ENCODE data around the gene CRY2.

CRY2 gene

DNA sequence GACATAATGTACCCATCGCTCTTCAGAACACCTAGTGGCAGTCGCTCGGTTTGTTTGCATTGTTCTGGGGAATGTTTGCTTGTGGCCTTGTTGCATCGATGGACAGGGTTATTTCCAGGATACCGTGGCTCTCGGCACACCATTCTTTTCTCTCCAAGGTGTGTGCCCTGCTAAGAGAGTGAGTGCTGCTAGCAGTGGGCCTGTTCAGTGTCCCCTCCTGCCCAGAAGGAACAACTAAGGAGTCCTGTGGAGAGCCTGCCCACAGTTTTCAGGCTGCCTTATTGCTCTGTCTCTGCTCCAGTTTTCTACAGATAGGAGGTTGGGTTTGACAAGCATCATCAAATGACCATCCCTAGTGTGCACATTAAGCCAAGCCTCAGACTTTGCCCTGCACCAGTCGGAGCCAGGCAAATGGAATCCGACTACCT lies 1.4 kb downstream of the CRY2 start:
- DNase-seq = no peak

DNA sequence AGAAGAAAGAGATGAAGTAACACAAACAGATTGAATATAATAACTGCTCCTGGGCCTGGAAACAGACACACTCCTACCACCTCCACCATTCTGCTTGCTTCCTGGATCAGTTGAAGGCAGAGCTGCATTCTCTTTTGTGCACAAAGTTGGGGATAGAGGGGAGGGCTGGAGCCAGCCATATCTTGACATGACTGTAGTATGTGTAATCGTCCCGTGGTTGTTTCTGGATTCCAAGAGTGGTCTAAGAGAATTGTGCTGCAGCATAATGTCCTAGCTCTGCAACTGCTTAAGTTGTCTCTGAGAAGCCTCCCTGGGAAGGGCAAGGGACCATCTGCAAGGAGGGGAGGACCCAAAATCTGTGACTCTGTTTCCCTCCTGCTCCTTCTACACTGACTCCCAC lies 3.2 kb downstream of the CRY2 start:
- DNase-seq = no peak

DNA sequence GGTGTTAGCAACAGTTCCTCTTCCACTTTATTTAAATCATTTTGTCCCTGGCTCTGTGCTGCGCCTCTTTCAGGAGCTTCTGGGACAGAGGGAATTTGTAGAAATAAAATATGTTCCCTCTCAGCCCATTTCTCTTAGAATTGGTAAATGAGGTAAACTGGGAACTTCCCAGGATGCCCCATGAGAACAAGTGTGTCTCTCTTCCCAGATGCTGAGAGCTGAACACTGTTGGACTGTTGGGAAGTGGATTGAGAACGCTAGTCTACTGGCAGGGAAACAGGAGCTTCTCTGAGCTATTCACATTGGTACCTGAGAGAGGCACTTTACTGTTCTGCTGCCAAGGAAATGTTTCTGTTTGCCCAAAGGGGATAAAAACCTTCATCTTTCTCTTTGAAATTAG lies 4.0 kb downstream of the CRY2 start:
- no peak for DNase-seq

DNA sequence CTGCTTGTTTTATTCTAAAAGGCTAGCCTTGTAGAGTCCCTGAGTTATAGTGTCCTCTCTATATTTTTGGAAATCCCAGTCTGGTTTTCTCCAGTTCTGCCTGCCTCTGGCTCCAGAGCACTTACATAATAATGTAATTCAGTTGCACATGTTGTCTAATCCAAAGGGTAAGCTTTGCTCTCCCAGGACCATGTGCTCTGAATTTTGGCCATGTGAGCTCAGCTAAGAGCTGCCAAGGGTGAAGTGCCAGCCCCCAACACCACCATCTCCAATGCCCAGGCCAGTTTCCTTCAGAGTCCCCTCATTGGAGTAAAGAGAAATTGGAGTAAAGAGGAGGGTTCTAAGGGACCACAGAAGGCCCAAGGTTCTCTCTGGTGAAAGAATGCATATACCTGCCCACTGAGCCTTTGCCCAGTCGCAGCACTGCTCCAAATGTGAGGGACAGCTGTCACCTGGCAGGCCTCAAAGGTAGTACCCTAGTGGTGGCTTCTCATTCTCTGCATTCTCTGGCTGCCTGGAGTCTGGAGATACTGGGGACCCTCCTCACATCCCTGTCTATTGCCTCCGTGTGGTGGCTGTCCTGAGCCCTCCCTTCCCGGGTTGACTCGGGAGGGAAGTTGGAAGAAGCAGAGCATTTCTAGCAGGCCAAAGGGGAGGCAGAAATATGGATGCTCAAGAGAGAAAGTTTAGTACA lies 4.9 kb downstream of the CRY2 start:
- no peak for DNase-seq

DNA sequence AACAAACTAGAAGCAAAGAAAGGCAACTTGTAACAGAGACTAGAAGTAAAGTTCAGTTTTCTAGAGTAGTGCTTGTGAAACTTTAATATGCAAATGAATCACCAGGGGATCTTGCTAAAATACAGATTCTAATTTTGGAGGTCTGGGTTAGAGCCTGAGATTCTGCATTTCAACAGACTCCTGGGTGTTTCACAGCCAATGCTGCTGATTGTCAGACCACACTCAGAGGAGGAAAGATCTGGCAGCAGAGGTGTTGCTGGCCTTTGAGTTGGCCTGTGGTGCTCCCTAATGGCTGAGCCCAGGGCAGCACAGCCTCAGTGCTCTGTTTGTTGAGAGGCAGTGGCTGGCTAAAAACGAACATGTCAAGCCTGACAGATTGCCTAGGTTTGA lies 5.4 kb downstream of the CRY2 start:
- no peak for DNase-seq

DNA sequence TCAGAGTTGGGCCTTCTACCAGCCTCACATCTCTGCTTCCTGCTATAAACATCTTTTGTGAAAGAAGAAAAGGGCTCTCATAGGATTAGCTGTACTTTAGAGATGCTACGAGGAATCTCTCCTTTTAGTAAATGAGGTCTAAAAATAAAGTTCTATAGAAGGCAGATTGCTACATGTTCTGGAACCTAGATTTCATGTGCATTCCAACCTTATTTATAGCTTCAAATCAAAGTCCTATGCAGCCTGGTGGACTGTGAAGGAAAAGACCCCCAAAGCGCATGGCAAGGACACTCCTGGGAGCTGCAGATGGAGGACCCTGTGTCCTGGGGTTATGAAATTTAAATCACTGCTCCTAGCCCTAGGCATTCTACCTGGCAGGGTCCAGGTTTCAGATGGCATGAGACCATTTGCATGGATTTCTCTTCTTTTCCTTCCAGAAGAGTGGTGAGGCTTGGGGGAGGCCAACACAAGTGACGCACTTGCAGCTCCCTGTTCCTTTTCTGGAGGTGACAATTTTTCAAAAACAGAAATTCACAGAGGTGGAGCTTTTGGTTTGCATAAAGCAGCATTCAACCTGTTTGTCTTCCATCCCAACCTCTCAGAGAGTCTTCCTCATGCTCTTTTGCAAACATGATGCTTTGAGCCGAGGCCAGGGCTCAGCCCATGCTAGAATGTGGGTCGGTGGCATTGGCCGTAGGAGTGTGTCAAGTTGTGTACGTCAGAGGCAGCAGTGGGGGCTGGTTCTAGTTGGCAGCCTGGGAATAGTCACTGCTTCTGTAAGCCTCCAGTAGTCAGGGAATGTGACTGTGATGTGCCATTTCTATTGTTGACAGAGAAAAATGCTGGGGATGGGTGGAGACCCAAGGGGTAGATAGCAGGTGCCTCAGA lies 6.3 kb downstream of the CRY2 start:
- no peak for DNase-seq

DNA sequence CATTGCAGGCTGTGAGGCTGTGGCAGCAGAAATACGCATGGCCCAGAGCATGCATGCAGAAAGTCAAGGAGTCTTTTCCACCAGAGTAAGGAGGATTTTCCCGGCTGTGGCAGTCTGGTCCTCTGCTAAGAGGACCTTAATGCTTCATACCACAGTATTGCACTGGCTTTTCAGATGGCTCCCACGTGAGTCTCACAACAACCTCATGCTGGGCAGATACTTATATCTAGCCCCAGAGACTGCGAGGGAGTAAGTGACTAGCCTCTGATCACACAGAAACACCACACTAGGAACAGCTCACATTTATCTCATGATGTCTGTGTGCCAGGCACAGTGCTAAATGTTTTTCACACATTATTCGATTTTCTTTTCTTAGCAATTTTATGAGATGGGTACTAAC lies 8.0 kb downstream of the CRY2 start:
- DNase-seq = no peak

DNA sequence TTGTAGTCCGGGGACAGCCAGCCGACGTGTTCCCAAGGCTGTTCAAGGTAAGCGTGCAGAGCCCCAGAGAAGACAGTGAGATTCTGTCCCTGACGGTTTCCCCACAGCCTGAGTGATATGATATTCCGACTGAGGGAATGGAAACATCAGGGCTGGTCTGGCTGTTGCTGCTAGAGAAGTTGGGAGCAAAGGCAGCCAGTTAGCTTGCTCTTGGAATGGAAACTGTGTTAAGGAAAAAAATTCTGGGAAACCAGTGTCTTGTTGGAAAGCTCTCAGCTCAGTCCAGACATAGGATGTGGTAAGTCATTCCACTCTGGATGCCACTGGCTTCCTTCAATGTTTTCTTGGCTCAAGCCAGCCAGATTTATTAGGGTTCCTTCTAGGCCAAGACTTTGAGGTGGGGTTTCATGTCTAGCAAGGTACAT lies 8.8 kb downstream of the CRY2 start:
- DNase-seq = no peak

DNA sequence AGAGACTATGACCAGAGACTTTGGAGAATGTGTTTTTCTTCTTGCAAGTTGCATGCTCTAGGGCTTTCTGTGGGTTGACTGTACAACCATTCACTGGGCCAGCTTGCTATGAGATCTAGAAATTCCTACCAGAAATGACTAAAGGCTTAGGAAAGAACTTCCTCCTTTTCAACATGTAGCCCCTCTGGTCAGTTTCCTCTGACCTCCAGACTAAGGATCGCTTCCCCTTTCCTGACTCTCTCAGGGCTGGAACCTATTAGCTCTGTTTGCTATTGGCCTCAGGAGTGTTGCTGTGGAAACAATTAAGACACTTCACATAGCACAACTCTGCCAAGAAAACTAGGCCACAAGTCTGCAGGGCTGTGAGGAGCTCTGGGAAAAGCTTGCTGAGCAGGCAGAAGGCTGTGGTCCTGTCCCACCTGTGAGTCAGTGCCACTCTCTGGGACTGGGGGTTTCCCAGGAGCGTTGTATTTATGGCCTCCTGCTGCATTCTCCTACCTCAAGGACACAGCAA lies 10.7 kb downstream of the CRY2 start:
- DNase-seq = no peak

DNA sequence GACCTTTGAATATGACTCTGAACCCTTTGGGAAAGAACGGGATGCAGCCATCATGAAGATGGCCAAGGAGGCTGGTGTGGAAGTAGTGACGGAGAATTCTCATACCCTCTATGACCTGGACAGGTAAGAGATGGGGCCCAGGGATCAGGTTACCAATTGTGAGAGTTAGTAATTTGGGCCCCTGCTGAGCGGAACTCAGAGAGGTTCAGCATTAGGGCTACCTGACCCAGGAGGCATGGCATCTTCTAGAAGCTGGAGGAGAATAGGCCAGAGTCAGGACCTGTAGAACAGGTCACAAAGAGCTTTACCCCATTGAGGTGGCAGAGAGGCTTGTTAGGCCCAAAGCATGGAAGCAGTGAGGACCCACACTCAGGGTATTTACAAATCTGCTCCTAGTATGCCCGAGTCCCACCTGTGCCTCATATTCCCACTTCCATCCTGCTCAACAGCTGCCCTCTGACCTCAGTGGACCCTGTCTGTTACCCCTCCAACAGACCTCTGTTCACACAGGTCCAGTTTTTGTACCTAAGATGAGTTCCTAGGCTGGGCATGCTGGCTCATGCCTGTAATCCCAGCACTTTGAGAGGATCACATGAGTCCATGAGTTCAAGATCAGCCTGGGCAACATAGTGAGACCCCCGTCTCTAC lies 11.6 kb downstream of the CRY2 start:
- no peak for DNase-seq

DNA sequence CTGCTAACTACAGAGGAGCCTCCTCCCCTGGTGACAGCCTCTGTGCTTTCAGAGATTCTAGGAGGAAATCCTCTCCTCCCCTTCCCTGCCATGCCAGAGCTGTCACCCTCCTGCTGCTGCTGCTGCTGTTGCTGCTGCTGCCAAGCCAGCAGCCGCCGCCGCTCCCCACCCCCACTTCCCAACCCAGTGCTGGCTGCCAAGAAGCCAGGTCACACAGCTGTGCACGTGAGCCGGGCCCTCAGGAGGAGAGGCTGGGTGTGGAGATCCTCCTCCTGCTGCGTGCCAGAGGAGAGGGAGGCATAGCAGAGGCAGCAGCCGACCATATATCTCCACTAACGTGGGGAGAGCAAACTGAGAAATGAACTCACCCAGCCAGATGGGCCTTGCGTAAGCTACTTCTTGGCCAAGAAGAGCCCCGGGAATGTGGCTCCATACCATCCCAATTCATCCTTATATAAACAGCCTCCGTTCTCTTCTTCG lies 12.4 kb downstream of the CRY2 start:
- no peak for DNase-seq

DNA sequence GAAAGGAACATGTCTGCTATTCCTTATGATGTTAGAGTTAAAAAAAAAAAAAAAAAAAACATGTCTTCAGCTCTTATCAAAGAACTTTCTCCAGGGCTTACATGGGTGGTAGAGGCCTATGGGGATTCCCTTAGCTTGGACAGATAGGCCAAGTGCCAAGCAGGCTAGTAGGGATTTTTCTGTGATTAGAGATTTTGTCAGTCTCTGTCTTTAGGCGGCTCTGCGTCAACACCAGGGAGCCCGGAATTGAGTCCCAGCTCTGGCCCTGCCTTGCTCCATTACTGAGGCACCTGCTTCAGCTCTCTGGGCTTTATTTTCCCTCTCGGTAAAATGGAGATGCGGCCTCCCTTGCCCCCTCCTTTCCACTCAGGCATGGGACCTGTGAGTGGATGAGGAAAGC lies 13.1 kb downstream of the CRY2 start:
- DNase-seq = no peak

DNA sequence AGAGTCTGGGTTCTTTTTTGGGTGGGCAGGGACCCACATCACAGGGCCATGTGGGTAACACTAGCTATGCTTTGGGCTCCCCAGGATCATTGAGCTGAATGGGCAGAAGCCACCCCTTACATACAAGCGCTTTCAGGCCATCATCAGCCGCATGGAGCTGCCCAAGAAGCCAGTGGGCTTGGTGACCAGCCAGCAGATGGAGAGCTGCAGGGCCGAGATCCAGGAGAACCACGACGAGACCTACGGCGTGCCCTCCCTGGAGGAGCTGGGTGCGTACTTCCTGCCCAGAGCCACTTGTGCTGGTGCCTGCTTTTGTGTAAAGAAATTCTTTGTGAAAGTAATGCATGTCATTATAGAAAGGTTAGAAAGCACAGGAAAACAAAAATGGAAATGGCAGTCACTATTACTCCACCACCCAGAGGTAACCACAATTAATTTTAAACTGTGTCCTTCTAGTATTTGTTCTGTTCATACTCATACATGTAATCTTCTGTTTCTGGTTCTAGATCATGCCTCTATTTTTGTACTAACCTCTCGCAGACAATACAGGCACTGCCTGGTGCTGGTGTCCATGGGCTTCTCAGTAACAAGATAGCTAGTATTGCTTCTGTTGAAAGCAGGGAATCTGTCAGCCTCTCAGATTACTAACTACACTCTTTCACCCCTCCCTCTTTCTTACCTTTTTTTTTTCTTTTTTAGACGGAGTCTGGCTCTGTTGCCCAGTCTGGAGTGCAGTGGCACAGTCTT lies 13.7 kb downstream of the CRY2 start:
- no peak for DNase-seq

DNA sequence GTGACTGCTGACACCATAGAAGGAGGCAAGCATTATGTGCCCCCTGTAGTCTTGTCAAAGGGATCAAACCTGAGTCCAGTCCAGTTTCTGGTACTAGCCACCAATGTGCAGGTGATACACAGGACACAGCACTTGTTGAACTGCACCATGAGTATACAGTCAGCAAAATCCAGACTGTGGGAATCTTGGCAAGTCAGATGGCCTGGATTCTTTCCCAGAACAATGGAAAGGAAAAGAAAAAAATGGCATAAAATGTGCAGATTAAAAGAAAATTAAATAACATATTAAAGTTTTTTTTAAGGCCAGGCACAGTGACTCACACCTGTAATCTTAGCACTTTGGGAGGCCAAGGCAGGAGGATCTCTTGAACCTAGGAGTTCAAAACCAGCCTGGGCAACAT lies 16.8 kb downstream of the CRY2 start:
- no peak for DNase-seq

DNA sequence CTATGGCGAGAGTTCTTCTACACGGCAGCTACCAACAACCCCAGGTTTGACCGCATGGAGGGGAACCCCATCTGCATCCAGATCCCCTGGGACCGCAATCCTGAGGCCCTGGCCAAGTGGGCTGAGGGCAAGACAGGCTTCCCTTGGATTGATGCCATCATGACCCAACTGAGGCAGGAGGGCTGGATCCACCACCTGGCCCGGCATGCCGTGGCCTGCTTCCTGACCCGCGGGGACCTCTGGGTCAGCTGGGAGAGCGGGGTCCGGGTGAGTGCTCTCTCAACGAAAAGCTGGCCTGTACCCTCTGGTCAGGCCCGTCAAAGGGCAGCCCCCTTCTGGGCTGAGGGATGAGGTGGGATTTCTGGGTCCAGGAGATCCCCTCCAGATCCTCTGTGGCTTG lies 22.3 kb downstream of the CRY2 start:
- no peak for DNase-seq

DNA sequence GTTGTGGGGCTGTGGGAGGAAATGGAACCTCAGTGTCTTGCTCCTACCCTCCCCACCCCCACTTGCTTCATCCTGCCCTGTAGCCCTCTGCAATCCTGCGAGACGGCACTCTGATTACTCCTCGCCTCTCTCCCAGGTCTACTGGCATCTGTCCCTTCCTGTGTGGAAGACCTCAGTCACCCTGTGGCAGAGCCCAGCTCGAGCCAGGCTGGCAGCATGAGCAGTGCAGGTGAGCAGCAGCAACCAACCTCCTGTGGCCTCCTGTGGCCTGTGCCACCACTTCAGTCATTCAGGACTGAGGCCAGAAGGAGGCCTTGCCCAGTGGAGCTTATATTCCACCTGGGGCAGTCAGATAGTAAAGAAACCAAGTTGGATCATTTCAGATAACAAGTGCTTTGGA lies 23.4 kb downstream of the CRY2 start:
- no peak for DNase-seq

DNA sequence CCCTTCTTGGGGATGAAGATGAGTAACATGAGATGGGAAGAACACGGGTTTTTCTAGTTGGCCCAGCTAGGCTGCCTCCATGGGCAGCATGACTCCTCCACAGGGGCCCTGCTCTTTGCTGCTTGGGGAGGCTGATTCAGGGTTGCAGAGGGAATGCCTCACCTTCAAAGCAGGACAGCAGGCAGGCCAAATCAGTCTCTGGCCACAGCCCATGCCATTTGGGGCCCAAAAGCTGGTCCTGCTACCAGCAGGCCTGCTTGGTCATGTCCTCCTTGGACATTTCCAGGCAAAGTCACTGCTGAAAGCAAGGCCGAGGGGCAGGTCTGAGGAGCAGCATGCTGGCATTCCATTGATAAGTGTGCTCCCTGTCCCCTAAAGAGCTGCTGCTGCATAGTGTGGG lies 24.4 kb downstream of the CRY2 start:
- no peak for DNase-seq

DNA sequence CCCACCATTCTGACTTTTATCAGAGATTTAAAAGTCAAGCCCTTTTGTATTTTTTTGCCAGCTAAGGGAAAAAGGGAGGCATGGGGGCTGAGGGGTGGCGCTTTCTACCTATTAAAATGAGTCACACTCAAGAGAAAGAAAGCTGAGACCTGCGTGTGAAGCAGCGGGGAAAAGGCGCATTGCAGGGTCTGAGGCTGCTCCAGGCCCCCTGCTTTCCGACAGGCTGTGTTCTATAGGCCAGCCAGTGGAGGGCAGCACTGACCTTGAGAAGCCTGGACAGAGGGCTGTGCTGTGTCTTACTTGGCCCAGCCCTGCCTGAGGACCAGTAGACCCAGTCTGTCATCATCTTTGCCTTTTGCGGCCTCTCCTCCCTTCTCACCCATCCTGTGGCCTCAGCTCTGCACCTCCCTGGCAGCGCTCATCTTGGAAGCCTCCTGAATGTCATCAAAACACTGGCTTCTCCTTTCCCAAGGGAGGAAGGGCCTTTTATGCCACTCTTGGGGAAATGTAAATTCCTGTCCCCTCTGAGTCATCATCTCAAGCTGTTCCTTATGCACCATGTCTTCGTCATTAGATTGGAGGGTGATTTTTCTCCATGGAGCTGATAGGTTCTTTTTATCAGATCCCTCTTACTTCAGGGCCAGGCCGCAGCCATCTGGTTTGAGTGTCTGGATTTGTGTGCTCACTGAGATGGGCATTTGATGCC lies 25.5 kb downstream of the CRY2 start:
- peak in 1 of 5 experiments; percentile 42 for DNase-seq

DNA sequence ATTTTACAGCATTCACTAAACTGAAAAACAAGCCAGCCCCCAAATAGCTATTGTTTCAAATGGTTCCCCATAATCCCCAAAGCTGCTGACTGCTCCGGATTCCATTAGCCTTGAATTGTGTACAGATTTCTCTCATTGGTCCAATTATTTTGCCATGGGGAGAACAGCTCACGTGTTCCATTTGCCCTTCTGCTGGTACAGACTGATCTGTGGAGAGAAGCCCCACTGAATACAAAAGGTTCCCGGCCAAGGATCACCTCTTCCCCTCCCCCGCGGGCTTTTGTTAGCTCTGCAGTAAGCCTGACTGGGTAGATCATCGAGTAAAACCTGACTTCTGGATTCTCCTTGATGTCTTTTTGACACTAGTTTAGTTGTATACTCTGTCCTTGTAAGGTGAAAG lies 29.1 kb downstream of the CRY2 start:
- DNase-seq = no peak

DNA sequence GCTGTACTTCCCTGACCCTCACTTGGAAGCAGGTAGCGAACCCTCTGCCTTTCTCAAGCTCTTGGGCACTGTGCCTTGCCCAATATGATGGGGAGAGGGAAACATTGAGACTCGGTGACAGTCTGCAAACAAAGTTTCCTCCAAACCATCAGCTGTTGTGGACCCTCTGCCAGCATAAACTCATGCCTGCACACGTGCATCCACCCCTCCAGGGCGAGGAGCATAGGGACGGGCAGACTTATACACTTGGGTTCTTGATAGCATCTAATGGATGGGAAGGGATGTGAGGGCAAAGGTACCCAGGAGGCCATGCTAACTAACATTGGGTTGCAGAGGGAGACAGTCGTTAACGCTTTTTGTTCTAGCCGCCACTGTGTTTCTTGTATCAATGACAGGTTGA lies 29.9 kb downstream of the CRY2 start:
- DNase-seq = no peak

DNA sequence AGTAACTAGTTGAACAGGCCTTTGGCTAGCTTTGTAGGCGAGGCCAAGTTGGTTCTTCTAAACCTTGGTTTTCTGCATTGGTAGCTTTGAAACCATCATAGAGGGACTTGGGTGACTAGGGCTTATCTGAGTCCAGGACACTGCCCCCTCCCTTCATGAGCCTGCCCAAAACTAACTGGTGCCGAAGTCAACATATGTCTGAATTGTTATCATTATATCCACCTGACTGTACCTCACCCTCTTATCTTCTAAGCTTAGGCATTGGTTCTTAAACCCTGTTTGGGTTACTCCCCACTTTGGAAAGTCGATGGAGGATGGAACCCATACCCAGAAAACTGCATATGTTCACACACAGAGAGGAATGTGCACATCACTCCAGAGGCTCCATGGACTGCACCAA lies 30.6 kb downstream of the CRY2 start:
- DNase-seq = no peak

All from T-helper 2 cell (primary cell).